HAP-1 (cell line): ENCODE measurements around the gene RDH13.
"Not testable (repeated sequence)": the region's sequence is repeated elsewhere in the genome, so short reads cannot be mapped to it uniquely, and the experiment has no call there.

Source experiments
- DNase-seq, 2 experiments: peaks; one replicate each; pipeline ENCODE4 v3.0.0-alpha.2; 2016 to 2020; ENCODE audit warnings: low spot score in 2 of 2
- H3K27me3 ChIP-seq: fragments of 250-450 bp; sonication (Bioruptor Pico); 2 replicates; pipeline ENCODE4 v1.5.1; 2020; ENCODE audit warnings: low read depth, mild to moderate bottlenecking, moderate library complexity
- H3K36me3 ChIP-seq: fragments of 250-450 bp; sonication (Bioruptor Pico); replicated peaks from 2 replicates; pipeline ENCODE4 v1.5.1; 2020; ENCODE audit warnings: mild to moderate bottlenecking
- H3K4me1 ChIP-seq: fragments of 250-450 bp; sonication (Bioruptor Pico); 2 replicates; pipeline ENCODE4 v1.5.1; 2020; ENCODE audit warnings: mild to moderate bottlenecking
- H3K4me3 ChIP-seq: fragments of 250-450 bp; sonication (Bioruptor Pico); 2 replicates; pipeline ENCODE4 v1.5.1; 2020; ENCODE audit warnings: mild to moderate bottlenecking, moderate library complexity
- H3K9me3 ChIP-seq: fragments of 250-450 bp; sonication (Bioruptor Pico); 2 replicates; pipeline ENCODE4 v1.5.1; 2020; ENCODE audit warnings: mild to moderate bottlenecking, moderate library complexity
- in situ Hi-C: fragments of 300-500 bp; cut with MboI; formaldehyde crosslinking; loops from 3 replicates; pipeline ENCODE4 v1.14.3; 2020; ENCODE audit warnings: low sequenced_read_pairs, inconsistent platforms, mixed read lengths

Gene RDH13

DNA sequence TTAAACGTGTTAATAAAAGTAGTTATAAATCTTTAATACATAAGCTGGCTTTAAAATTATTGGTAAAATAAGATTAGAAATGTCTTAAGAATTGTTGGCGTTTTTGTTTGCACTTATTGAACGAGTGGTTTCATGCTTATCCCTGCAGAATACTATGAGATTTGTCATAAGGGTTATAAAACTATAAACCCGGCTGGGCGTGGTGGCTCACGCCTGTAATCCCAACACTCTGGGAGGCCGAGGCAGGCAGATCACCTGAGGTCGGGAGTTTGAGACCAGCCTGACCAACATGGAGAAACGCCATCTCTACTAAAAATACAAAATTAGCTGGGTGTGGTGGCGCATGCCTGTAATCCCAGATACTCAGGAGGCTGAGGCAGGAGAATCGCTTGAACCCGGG, 22.3 kb downstream of the RDH13 start:
- peaks cover 19% of the 10 kb centered on the region for H3K36me3 ChIP-seq
- H3K4me3 ChIP-seq, H3K27me3 ChIP-seq, DNase-seq, H3K9me3 ChIP-seq, in situ Hi-C loops, H3K4me1 ChIP-seq: not testable (repeated sequence)

DNA sequence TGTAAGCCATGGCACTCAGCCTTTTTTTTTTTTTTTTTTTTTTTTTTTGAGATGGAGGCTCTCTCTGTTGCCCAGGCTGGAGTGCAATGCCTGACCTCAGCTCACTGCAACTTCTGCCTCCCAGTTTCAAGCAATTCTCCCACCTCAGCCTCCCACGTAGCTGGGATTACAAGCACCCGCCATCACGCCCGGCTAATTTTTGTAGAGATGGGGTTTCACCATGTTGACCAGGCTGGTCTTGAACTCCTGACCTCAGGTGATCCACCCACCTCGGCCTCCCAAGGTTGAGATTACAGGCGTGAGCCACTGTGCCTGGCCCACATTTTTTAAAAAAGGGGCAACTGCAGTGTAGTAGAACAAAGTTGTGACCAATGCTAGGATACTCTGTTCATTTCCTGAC, 25.3 kb downstream of the RDH13 start:
- H3K36me3 ChIP-seq, H3K27me3 ChIP-seq, in situ Hi-C loops, H3K4me3 ChIP-seq, H3K9me3 ChIP-seq, H3K4me1 ChIP-seq, DNase-seq: not testable (repeated sequence)

DNA sequence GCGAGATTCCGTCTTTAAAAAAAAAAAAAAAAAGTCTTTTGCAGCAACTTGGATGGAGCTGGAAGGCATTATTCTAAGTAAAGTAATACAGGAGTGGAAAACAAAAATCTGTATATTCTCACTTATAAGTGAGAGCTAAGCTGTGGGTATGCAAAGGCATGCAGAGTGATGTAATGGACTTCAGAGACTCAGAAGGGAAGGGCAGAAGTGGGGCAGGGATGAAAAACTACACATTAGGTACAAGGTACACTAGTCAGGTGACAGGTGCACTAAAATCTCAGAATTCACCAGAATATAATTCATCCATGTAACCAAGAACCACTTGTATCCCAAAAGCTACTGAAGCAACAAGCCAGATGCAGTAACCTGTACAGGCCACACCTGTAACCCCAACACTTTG, 26.9 kb downstream of the RDH13 start:
- no peak for DNase-seq
- no peak overlapping the region for H3K4me3 ChIP-seq
- H3K4me1 ChIP-seq: no peaks in the 10 kb centered on the region
- H3K36me3 ChIP-seq: 0 out of 2 replicates have a peak, but pooled peaks cover 2% of the 10 kb centered on the region
- in situ Hi-C loops: no loop called here
- no peaks in the 10 kb centered on the region for H3K9me3 ChIP-seq
- H3K27me3 ChIP-seq: no peaks in the 10 kb centered on the region

DNA sequence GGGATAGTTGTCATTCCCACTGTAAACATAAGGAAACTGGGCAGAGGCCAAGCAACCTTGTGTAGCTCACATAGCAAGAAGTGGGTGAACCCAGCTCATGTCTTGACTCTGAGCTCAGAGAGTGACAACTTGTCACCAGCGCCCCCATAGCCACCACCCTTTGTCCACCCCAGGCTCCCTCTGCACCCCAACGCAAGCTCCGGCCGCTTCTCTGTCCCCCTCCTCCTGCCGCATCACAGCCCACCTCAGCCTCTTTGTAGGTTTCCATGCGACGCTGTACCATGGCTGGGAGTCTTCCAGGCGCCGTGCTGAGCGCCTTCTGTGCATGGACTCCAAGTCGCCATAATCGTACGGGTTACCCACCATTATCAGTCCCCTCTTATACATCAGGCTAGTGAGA, 28.2 kb downstream of the RDH13 start:
- no peaks in the 10 kb centered on the region for H3K36me3 ChIP-seq
- no peaks in the 10 kb centered on the region for H3K9me3 ChIP-seq
- H3K27me3 ChIP-seq: no peaks in the 10 kb centered on the region
- in situ Hi-C loops: no loop called here
- H3K4me1 ChIP-seq: no peaks in the 10 kb centered on the region
- H3K4me3 ChIP-seq: no peak overlapping the region
- DNase-seq: no peak

DNA sequence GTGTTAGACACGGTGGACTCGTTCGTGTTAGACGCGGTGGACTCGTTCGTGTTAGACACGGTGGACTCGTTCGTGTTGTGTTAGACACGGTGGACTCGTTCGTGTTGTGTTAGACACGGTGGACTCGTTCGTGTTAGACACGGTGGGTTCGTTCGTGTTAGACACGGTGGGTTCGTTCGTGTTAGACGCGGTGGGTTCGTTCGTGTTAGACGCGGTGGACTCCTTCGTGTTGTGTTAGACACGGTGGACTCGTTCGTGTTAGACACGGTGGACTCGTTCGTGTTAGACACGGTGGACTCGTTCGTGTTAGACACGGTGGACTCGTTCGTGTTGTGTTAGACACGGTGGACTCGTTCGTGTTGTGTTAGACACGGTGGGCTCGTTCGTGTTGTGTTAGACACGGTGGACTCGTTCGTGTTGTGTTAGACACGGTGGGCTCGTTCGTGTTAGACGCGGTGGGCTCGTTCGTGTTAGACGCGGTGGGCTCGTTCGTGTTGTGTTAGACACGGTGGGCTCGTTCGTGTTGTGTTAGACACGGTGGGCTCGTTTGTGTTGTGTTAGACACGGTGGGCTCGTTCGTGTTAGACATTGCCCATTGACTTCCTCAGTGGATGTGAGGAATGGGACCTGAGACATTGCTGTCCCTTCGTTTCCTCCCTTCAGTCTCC, 29.8 kb downstream of the RDH13 start:
- H3K36me3 ChIP-seq, in situ Hi-C loops, H3K4me1 ChIP-seq, DNase-seq, H3K4me3 ChIP-seq, H3K27me3 ChIP-seq, H3K9me3 ChIP-seq: not testable (repeated sequence)

DNA sequence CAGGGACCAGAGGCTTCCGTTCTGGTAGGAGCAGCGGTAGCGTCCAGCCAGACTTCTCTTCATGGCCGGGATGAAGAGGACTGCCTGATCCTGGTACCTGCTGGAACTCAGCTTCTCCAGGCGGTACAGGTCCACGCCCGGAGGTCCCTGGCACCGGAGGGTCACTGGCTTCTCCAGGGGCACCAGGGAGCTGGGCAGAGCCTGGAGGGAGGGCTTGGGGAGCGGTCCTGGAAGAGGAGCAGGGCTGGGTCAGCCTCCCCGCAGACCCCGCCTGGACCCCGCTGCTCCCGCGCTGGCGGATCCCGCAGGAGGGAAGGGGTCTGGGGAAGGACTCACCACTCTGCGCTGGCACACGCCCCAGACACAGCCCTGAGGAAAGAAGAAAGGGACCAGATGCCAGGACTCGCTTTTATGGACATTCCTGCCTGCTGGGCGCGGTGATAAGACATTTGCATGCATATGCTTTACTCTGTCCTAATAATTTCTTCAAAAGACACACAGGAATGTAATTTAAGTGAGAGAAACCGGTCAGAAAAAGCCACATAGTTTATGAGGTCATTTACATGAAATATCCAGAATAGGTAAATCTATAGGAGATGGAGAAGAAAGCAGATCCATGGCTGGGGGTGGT, 30.7 kb downstream of the RDH13 start:
- H3K4me3 ChIP-seq: no peak overlapping the region
- H3K27me3 ChIP-seq: no peaks in the 10 kb centered on the region
- no peaks in the 10 kb centered on the region for H3K9me3 ChIP-seq
- no peak for DNase-seq
- no peaks in the 10 kb centered on the region for H3K4me1 ChIP-seq
- in situ Hi-C loops: no loop called here
- H3K36me3 ChIP-seq: no peaks in the 10 kb centered on the region

DNA sequence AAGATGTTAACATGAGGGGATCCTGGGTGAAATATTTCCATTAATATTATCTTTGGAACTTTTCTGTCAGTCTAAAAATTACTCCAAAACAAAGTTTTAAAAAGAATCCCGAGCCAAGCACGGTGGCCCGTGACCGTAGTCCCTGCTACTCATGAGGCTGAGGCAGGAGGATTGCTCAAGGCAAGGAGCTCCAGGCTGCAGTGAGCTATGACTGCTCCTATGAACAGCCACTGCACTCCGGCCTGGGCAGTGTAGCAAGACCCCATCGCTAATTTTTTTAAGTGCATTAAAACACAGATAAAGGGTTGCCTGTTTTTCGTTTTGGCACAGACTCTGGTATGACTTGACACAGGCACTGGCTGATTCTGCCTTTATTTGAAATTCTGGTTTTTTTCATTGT, 31.8 kb downstream of the RDH13 start:
- no peaks in the 10 kb centered on the region for H3K27me3 ChIP-seq
- no peaks in the 10 kb centered on the region for H3K4me1 ChIP-seq
- H3K36me3 ChIP-seq: no peaks in the 10 kb centered on the region
- no peak for DNase-seq
- no peak overlapping the region for H3K4me3 ChIP-seq
- in situ Hi-C loops: no loop called here
- no peaks in the 10 kb centered on the region for H3K9me3 ChIP-seq

DNA sequence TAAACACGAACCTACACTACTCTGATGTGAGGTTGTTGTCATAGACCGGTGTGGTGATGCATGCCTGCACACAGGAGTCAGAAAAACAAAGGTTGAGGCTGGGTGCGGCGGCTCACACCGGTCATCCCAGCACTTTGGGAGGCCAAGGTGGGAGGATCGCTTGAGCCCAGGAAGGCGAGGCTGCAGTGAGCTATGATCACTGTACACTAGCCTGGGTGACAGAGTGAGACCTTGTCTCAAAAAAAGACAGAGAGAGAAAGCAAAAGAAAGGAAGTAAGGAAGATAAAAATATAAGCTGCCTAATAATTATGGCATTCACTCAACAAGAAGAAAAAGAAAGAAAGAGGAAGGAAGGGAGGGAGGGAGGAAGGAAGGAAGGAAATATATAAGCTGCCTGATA, 34.2 kb downstream of the RDH13 start:
- Histone ChIP-seq H3K36me3 (no peaks in the 10 kb centered on the region), H3K27me3 (no peaks in the 10 kb centered on the region), H3K4me1 (no peaks in the 10 kb centered on the region), H3K9me3 (no peaks in the 10 kb centered on the region), H3K4me3 (no peak overlapping the region)
- in situ Hi-C loops: no loop called here
- no peak for DNase-seq

DNA sequence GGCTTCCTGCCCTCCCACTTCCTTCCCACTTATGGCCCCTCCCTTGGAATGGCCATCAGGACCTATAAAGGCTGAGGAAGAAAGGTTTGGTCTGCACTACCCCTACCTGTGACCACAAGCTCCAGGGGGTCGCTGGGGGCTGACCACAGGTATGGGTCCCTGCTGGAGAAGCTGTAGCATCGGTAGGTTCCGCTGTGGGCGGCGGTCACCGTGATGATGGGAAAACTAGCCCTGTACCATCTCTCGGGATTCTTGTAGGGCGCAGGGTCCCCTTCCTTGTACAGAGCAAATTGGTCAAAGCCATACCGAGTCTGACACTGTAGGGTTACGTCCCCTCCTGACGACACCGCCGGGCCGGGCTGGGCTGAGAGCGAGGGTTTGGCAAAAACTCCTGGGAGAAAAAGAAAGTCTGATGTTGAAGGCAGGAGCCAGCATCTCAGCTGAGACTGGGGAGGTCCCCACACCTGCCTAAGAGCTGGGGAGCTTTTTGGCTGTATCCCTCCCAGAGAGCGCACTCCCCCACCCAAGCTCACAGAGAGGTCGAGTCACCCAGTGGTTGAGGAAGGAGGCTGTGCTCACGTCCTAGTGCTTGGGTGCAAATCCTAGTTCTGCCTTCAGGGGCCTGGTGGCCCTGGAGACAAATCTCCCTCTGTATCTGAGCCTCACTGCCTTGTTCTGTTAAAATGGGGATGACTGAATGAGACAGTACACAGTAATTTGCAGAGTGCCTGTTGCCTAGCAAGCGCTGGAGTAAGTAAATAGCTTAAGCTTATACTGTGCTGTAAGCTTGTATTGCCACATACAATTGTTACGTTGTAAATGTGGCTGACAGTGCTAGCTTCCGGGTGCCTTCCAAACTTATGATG, 35.2 kb downstream of the RDH13 start:
- in situ Hi-C loops: no loop called here
- Histone ChIP-seq H3K27me3 (no peaks in the 10 kb centered on the region), H3K4me1 (no peaks in the 10 kb centered on the region), H3K9me3 (0 out of 2 replicates have a peak, but pooled peaks cover 2% of the 10 kb centered on the region), H3K36me3 (no peaks in the 10 kb centered on the region), H3K4me3 (no peak overlapping the region)
- no peak for DNase-seq

DNA sequence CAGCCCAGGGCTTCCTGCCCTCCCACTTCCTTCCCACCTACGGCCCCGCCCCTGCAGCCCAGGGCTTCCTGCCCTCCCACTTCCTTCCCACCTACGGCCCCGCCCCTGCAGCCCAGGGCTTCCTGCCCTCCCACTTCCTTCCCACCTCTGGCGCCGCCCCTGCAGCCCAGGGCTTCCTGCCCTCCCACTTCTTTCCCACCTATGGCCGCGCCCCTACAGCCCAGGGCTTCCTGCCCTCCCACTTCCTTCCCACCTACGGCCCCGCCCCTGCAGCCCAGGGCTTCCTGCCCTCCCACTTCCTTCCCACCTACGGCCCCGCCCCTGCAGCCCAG, 35.8 kb downstream of the RDH13 start:
- H3K9me3 ChIP-seq, DNase-seq, H3K4me3 ChIP-seq, H3K36me3 ChIP-seq, in situ Hi-C loops, H3K27me3 ChIP-seq, H3K4me1 ChIP-seq: not testable (repeated sequence)

DNA sequence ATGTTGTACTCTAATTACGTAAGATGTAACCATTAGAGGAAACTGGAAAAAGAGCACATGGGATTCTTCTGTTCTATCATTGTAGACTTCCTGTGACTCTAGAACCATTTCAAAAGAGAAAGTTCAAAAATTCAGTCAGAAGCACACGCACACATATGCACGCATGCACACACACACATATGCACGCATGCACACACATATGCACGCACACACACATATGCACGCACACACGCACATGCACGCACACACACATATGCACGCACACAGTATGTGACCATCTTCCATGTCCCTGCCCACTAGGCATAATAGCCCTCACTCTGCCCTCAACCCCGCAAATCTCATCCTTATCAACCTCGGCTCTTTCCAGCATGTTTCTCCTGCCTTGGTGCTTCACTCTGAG, 38.8 kb downstream of the RDH13 start:
- Histone ChIP-seq H3K4me1 (no peaks in the 10 kb centered on the region), H3K27me3 (no peaks in the 10 kb centered on the region), H3K36me3 (no peaks in the 10 kb centered on the region), H3K4me3 (no peak overlapping the region), H3K9me3 (0 out of 2 replicates have a peak, but pooled peaks cover 2% of the 10 kb centered on the region)
- in situ Hi-C loops: no loop called here
- DNase-seq: no peak

DNA sequence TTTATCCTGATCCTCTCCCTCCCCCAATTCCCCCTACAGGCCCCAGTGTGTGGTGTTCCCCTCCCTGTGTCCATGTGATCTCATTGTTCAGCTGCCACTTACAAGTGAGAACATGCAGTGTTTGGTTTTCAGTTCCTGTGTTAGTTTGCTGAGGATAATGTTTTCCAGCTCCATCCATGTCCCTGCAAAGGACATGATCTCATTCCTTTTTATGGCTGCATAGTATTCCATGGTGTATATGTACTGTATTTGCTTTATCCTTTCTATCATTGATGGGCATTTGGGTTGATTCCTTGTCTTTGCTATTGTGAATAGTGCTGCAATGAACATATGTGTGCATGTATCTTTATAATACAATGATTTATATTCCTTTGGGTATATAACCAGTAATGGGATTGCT, 42.6 kb downstream of the RDH13 start:
- H3K36me3 ChIP-seq, DNase-seq, in situ Hi-C loops, H3K4me3 ChIP-seq, H3K9me3 ChIP-seq, H3K4me1 ChIP-seq, H3K27me3 ChIP-seq: not testable (repeated sequence)

DNA sequence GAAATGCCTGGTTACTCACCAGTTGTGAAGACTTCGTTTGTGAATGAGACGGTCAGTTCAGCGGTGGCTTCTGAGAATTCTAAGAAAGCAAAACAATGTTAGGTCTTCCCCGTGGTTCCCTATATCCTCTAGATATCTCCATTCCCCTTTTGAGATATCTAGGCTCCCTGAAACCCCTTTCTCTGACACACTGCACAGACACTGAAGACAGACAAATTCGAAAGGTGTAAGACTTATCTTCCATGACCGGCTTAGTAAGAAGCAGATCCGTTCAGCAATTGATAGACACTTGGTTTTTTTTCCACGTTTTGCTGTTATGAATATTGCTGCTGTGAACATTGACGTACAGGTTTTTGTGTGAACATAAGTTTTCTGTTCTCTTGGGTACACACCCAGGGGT, 44.3 kb downstream of the RDH13 start:
- Histone ChIP-seq H3K36me3 (no peaks in the 10 kb centered on the region), H3K4me3 (no peak overlapping the region), H3K27me3 (no peaks in the 10 kb centered on the region), H3K4me1 (no peaks in the 10 kb centered on the region), H3K9me3 (0 out of 2 replicates have a peak, but pooled peaks cover 2% of the 10 kb centered on the region)
- in situ Hi-C loops: no loop called here
- no peak for DNase-seq

DNA sequence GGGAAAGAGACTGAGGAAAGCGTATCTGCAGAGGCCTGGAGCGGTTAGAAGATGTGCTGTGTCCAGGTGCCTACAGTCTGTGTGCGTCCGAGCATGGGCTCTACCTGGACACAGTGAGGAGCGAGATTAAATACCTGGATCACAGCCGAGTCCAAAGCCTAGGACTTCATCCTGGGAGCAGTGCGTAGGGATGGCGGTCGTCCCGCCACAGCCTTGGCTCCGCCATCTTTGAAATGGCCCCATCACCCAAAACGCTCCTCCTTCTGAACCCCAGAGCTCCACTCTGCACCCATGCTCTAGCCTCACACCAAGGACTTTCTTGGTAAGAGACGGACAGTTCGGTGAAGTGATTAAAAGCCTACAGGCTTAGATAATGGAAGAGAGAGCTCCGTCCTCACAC, 44.7 kb downstream of the RDH13 start:
- Histone ChIP-seq H3K27me3 (no peaks in the 10 kb centered on the region), H3K4me1 (no peaks in the 10 kb centered on the region), H3K9me3 (0 out of 2 replicates have a peak, but pooled peaks cover 2% of the 10 kb centered on the region), H3K36me3 (no peaks in the 10 kb centered on the region), H3K4me3 (no peak overlapping the region)
- no peak for DNase-seq
- in situ Hi-C loops: no loop called here
